ENCODE measurements around the gene PHACTR1.

- TF ChIP-seq POLR2A (IDR thresholded peaks at IDR 0.05; ENCODE audit: low read depth, low read length), result no peak
- no peak for TF ChIP-seq SPI1 (IDR thresholded peaks at IDR 0.05; ENCODE audit: low read depth, low read length)
Observed at GRCh38 chr6:12832226-12832735, 115.7 kb downstream of the PHACTR1 start.

Data from GM12891 (cell line).